HG03139 (cell line): ENCODE results near the gene RELL2.
A peak's percentile ranks its signal among the peaks of the same experiment; 100 is the strongest.

Experiments
- ATAC-seq: cut with Tn5 transposase; IDR thresholded peaks from one replicate; pipeline ENCODE4 v1.9.1; 2021; ENCODE audit not compliant: unreplicated experiment

Gene RELL2

GRCh38 chr5:141618804-141619554, 17.8 kb upstream of the RELL2 start, which contains the start of gene DIAPH1:
Gene DIAPH1 (minus strand): TSS chr5:141619000. CDS start chr5:141618914, 86 bp downstream.
- ATAC-seq, result peak; percentile 83

- peak; percentile 38 for ATAC-seq
These were observed 13.6 kb upstream of the RELL2 start for GRCh38 chr5:141623186-141623585.

GRCh38 chr5:141623611-141624010, 13.2 kb upstream of the RELL2 start:
- no peak for ATAC-seq

- ATAC-seq, result no peak
These were observed 8.5 kb upstream of the RELL2 start for GRCh38 chr5:141628175-141628788.

GRCh38 chr5:141630570-141631140, 6.1 kb upstream of the RELL2 start:
- no peak for ATAC-seq

- no peak for ATAC-seq
These were observed 4.1 kb upstream of the RELL2 start for GRCh38 chr5:141632650-141633049.

- peak; percentile 49 for ATAC-seq
These were observed 2.8 kb upstream of the RELL2 start for GRCh38 chr5:141633871-141634561.

- ATAC-seq, result no peak
These were observed 2.1 kb upstream of the RELL2 start for GRCh38 chr5:141634720-141635119.

- ATAC-seq, result no peak
These were observed 1.2 kb upstream of the RELL2 start for GRCh38 chr5:141635646-141636045.

GRCh38 chr5:141636106-141636412, 738 bp upstream of the RELL2 start:
- ATAC-seq, result no peak

- peak; percentile 17 for ATAC-seq
These were observed 448 bp downstream of the RELL2 start for GRCh38 chr5:141637123-141637766.

- ATAC-seq, result peak; percentile 35
These were observed 1.1 kb downstream of the RELL2 start for GRCh38 chr5:141637767-141638419.

GRCh38 chr5:141638771-141639170, 2.0 kb downstream of the RELL2 start:
- no peak for ATAC-seq

- ATAC-seq, result no peak
These were observed 2.7 kb downstream of the RELL2 start for GRCh38 chr5:141639357-141640050.

- no peak for ATAC-seq
These were observed 3.2 kb downstream of the RELL2 start for GRCh38 chr5:141640051-141640415.

- no peak for ATAC-seq
These were observed 3.9 kb downstream of the RELL2 start for GRCh38 chr5:141640698-141641097.

GRCh38 chr5:141641634-141642267, 5.0 kb downstream of the RELL2 start:
- no peak for ATAC-seq

GRCh38 chr5:141646026-141646425, 9.2 kb downstream of the RELL2 start:
- ATAC-seq, result no peak

GRCh38 chr5:141647242-141647641, 10.4 kb downstream of the RELL2 start:
- no peak for ATAC-seq

GRCh38 chr5:141647851-141648250, 11.1 kb downstream of the RELL2 start:
- ATAC-seq, result no peak
